Mammary epithelial cell (primary cell): ENCODE results near the gene SRP9.
"Not testable (repeated sequence)": the region's sequence is repeated elsewhere in the genome, so short reads cannot be mapped to it uniquely, and the experiment has no call there.

Experiments used
- EZH2 ChIP-seq: IDR thresholded peaks from 2 replicates; pipeline ENCODE4 v1.6.1; 2012; ENCODE audit warnings: low read length, inconsistent platforms, borderline replicate concordance
- TF ChIP-seq, protein P1 (sequence below), 2 donors: IDR thresholded peaks in 1 of 2; conservative IDR thresholded peaks in 1 of 2; 2 replicates each; pipeline ENCODE4 v1.5.1; 2011 to 2012; ENCODE audit warnings: inconsistent platforms in 2 of 2, low read length in 2 of 2, mild to moderate bottlenecking in 2 of 2, control low read depth in 1 of 2, low read depth in 1 of 2; ENCODE audit not compliant: insufficient read depth in 1 of 2; ENCODE audit errors: extremely low read depth in 1 of 2

DNA sequence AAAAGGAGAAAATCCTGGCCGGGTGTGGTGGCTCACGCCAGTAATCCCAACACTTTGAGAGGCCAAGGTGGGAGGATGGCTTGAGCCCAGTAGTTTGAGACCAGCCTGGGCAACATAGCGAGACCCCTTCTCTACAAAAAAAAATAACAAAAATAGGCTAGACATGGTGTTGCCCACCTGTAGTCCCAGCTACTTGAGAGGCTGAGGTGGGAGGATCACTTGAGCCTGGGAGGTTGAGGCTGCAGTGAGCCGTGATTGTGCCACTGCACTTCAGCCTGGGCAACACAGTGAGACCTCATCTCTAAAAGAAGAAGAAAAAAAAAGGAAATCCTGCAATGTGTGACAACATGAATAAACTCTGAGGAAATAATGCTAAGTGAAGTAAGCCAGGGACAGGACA is 58.7 kb downstream of the SRP9 start:
- TF ChIP-seq, protein P1, sequence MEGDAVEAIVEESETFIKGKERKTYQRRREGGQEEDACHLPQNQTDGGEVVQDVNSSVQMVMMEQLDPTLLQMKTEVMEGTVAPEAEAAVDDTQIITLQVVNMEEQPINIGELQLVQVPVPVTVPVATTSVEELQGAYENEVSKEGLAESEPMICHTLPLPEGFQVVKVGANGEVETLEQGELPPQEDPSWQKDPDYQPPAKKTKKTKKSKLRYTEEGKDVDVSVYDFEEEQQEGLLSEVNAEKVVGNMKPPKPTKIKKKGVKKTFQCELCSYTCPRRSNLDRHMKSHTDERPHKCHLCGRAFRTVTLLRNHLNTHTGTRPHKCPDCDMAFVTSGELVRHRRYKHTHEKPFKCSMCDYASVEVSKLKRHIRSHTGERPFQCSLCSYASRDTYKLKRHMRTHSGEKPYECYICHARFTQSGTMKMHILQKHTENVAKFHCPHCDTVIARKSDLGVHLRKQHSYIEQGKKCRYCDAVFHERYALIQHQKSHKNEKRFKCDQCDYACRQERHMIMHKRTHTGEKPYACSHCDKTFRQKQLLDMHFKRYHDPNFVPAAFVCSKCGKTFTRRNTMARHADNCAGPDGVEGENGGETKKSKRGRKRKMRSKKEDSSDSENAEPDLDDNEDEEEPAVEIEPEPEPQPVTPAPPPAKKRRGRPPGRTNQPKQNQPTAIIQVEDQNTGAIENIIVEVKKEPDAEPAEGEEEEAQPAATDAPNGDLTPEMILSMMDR (conservative IDR thresholded peaks at IDR 0.05 in 1 of 2, IDR thresholded peaks at IDR 0.05 in 1 of 2; ENCODE audit: extremely low read depth in 1 of 2, insufficient read depth in 1 of 2, low read depth in 1 of 2, low read length in 2 of 2), result not testable (repeated sequence)
- not testable (repeated sequence) for TF ChIP-seq EZH2
